Measurements from ENCODE around the gene IQCH. TPM values are rescaled to one million over a fixed set of nuclear protein-coding genes. Genes with fewer than 3 reads are reported as not detected.
"Not testable (repeated sequence)": the region's sequence is repeated elsewhere in the genome, so short reads cannot be mapped to it uniquely, and the experiment has no call there.

The IQCH gene
- total RNA-seq, 1 experiment from 2014 or later: 1.9 TPM

GRCh38 chr15:67361100-67361499 lies 106.5 kb downstream of the IQCH start:
- Mint-ChIP-seq H3K27me3 (ENCODE audit: low read depth) (no peaks in the 10 kb centered on the region), H3K36me3 (no peaks in the 10 kb centered on the region), H3K27ac (no peak overlapping the region), H3K9me3 (peaks cover 5% of the 10 kb centered on the region), H3K4me3 (no peak overlapping the region), H3K4me1 (peaks cover 19% of the 10 kb centered on the region)
- POLR2A ChIA-PET: no interaction called here
- TF ChIP-seq OVOL2 (CRISPR knock-in tag; IDR thresholded peaks at IDR 0.05; ENCODE audit: borderline replicate concordance) (no peak), ARID4B (CRISPR knock-in tag; IDR thresholded peaks at IDR 0.05; ENCODE audit: borderline replicate concordance) (no peak), IRF1 (CRISPR knock-in tag; IDR thresholded peaks at IDR 0.05) (no peak), HMGXB4 (CRISPR knock-in tag; IDR thresholded peaks at IDR 0.05) (no peak), JUN (CRISPR knock-in tag; IDR thresholded peaks at IDR 0.05) (no peak), TEAD1 (CRISPR knock-in tag; IDR thresholded peaks at IDR 0.05) (no peak), ELF4 (CRISPR knock-in tag; IDR thresholded peaks at IDR 0.05; ENCODE audit: low read depth) (no peak), E2F1 (CRISPR knock-in tag; IDR thresholded peaks at IDR 0.05) (no peak), SOX15 (CRISPR knock-in tag; IDR thresholded peaks at IDR 0.05) (no peak), NFYB (CRISPR knock-in tag; conservative IDR thresholded peaks at IDR 0.05; ENCODE audit: low read depth) (no peak), ZNF219 (CRISPR knock-in tag; IDR thresholded peaks at IDR 0.05; ENCODE audit: borderline replicate concordance) (no peak), HMGA2 (CRISPR knock-in tag; IDR thresholded peaks at IDR 0.05) (no peak)
- DNase-seq (ENCODE audit: low spot score): no peak
- no peak for ATAC-seq
- CTCF ChIA-PET: no interaction called here

GRCh38 chr15:67363712-67364111 lies 109.1 kb downstream of the IQCH start:
- CTCF ChIA-PET; DNase-seq (ENCODE audit: low spot score); H3K4me1 Mint-ChIP-seq: not testable (repeated sequence)

GRCh38 chr15:67365994-67366393 lies 111.4 kb downstream of the IQCH start:
- ChIA-PET CTCF (no interaction called here), POLR2A (no interaction called here)
- H3K4me3 Mint-ChIP-seq: no peak overlapping the region
- ATAC-seq (no peak), DNase-seq (ENCODE audit: low spot score) (no peak)
- H3K9me3 Mint-ChIP-seq: peaks cover 5% of the 10 kb centered on the region
- TF ChIP-seq FOXJ3 (CRISPR knock-in tag; IDR thresholded peaks at IDR 0.05; ENCODE audit: borderline replicate concordance) (no peak), ZNF512 (CRISPR knock-in tag; IDR thresholded peaks at IDR 0.05; ENCODE audit: borderline replicate concordance) (no peak), USF2 (CRISPR knock-in tag; IDR thresholded peaks at IDR 0.05) (no peak), ATF3 (CRISPR knock-in tag; conservative IDR thresholded peaks at IDR 0.05) (no peak), JUN (CRISPR knock-in tag; IDR thresholded peaks at IDR 0.05) (no peak), SP1 (CRISPR knock-in tag; conservative IDR thresholded peaks at IDR 0.05) (no peak), ERG (CRISPR knock-in tag; IDR thresholded peaks at IDR 0.05) (no peak), NFE2L1 (CRISPR knock-in tag; IDR thresholded peaks at IDR 0.05) (no peak), ZNF263 (CRISPR knock-in tag; IDR thresholded peaks at IDR 0.05; ENCODE audit: low read depth) (no peak)
- H3K36me3 Mint-ChIP-seq: no peaks in the 10 kb centered on the region
- H3K27me3 Mint-ChIP-seq (ENCODE audit: low read depth): no peaks in the 10 kb centered on the region
- no peak overlapping the region for H3K27ac Mint-ChIP-seq
- H3K4me1 Mint-ChIP-seq: no peaks in the 10 kb centered on the region

More at GRCh38 chr15:67363712-67364111, 109.1 kb downstream of the IQCH start:
- H3K9me3 Mint-ChIP-seq; ATAC-seq; POLR2A ChIA-PET; H3K27ac Mint-ChIP-seq; H3K36me3 Mint-ChIP-seq; H3K4me3 Mint-ChIP-seq; H3K27me3 Mint-ChIP-seq (ENCODE audit: low read depth): not testable (repeated sequence)
